Measurements from ENCODE around the gene RIMS4. TPM values are rescaled to one million over a fixed set of nuclear protein-coding genes. Genes with fewer than 3 reads are reported as not detected.

RIMS4 gene
- total and polyA plus RNA-seq, 2 of the 13 experiments (the other 11 are each of a cell fraction or from before 2014, with no cell fraction given) = 0.01 to 0.07 TPM

DNA sequence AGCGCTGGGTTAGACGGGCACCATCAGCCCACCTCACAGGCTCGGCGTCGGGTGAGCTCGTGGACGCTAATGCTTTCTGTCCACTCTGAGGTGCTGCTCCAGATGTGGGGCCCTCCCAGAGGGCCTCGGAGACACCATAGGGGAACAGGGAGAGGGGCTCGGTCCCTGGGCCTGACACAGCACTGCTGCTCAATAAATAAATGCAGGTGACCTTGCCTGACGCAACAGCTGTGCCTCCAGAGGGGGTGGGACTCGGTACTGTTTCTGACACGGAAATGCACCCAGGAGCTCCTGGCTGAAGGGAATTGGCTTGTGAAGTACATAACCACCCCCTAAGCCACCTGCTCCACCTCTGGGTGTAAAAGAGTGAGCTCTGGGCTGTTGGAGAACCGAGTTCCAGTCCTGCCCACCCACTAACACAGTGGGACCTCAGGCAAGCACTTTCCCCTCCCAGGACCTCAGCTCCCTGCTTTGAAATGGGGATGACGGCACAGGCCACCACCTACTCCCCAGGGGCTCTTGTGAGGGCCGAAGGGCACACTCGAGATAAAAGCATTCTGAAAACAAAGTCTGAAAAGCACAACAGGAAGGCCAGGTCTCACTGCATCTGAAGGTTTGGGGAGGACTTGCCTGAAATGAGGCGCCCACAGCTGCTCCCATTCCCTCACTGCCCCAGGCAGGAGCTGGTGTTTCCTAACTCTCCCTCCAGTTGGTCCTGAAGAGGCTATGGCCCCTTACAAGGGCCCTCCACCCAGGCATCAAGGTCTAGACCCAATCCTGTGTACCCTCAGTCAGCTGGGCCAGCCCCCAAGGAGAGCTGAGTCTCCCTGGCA is 58.0 kb downstream of the RIMS4 start (continued):
- TF ChIP-seq, protein P1, sequence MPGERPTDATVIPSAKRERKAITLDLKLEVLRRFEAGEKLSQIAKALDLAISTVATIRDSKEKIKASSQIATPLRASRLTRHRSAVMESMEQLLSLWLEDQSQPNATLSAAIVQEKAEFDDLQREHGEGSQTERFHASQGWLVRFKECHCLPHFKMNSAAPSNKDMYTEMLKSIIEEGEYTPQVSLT (CRISPR knock-in tag; IDR thresholded peaks at IDR 0.05; ENCODE audit: borderline replicate concordance, low read depth) = no peak
- TF ChIP-seq CEBPB (IDR thresholded peaks at IDR 0.05; ENCODE audit: borderline replicate concordance, low read depth, low read length) = peak; percentile 47; the same call in 1 of the 2 replicates
- TF ChIP-seq MBD4 (IDR thresholded peaks at IDR 0.05; ENCODE audit: borderline replicate concordance, low read length) = no peak
- TF ChIP-seq, protein P2, sequence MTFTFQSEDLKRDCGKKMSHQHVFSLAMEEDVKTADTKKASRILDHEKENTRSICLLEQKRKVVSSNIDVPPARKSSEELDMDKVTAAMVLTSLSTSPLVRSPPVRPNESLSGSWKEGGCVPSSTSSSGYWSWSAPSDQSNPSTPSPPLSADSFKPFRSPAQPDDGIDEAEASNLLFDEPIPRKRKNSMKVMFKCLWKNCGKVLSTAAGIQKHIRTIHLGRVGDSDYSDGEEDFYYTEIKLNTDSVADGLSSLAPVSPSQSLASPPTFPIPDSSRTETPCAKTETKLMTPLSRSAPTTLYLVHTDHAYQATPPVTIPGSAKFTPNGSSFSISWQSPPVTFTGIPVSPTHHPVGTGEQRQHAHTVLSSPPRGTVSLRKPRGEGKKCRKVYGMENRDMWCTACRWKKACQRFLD (CRISPR knock-in tag; IDR thresholded peaks at IDR 0.05; ENCODE audit: borderline replicate concordance) = no peak
- no peak for TF ChIP-seq ZFAT (CRISPR knock-in tag; conservative IDR thresholded peaks at IDR 0.05)
- TF ChIP-seq CEBPG (CRISPR knock-in tag; IDR thresholded peaks at IDR 0.05) = peak; percentile 83
- TF ChIP-seq KDM2A (CRISPR knock-in tag; IDR thresholded peaks at IDR 0.05; ENCODE audit: borderline replicate concordance, low read depth) = no peak
- no peak for TF ChIP-seq MXD4 (CRISPR knock-in tag; IDR thresholded peaks at IDR 0.05)
- no peak for TF ChIP-seq SCMH1 (CRISPR knock-in tag; IDR thresholded peaks at IDR 0.05; ENCODE audit: borderline replicate concordance)
- TF ChIP-seq ZNF564 (CRISPR knock-in tag; IDR thresholded peaks at IDR 0.05) = no peak
- no peak for TF ChIP-seq SRF (IDR thresholded peaks at IDR 0.05; ENCODE audit: low read depth, low read length)
- TF ChIP-seq ZBTB38 (CRISPR knock-in tag; IDR thresholded peaks at IDR 0.05) = no peak
- no peak for TF ChIP-seq SMAD1 (CRISPR knock-in tag; IDR thresholded peaks at IDR 0.05; ENCODE audit: borderline replicate concordance, low read depth)
- TF ChIP-seq HHEX (CRISPR knock-in tag; IDR thresholded peaks at IDR 0.05) = no peak
- TF ChIP-seq, protein P3, sequence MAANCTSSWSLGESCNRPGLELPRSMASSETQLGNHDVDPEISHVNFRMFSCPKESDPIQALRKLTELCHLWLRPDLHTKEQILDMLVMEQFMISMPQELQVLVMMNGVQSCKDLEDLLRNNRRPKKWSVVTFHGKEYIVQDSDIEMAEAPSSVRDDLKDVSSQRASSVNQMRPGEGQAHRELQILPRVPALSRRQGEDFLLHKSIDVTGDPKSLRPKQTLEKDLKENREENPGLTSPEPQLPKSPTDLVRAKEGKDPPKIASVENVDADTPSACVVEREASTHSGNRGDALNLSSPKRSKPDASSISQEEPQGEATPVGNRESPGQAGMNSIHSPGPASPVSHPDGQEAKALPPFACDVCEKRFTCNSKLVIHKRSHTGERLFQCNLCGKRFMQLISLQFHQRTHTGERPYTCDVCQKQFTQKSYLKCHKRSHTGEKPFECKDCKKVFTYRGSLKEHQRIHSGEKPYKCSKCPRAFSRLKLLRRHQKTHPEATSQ (CRISPR knock-in tag; IDR thresholded peaks at IDR 0.05; ENCODE audit: borderline replicate concordance) = no peak
- TF ChIP-seq RAD51 (IDR thresholded peaks at IDR 0.05; ENCODE audit: borderline replicate concordance) = no peak
- TF ChIP-seq, protein P4, sequence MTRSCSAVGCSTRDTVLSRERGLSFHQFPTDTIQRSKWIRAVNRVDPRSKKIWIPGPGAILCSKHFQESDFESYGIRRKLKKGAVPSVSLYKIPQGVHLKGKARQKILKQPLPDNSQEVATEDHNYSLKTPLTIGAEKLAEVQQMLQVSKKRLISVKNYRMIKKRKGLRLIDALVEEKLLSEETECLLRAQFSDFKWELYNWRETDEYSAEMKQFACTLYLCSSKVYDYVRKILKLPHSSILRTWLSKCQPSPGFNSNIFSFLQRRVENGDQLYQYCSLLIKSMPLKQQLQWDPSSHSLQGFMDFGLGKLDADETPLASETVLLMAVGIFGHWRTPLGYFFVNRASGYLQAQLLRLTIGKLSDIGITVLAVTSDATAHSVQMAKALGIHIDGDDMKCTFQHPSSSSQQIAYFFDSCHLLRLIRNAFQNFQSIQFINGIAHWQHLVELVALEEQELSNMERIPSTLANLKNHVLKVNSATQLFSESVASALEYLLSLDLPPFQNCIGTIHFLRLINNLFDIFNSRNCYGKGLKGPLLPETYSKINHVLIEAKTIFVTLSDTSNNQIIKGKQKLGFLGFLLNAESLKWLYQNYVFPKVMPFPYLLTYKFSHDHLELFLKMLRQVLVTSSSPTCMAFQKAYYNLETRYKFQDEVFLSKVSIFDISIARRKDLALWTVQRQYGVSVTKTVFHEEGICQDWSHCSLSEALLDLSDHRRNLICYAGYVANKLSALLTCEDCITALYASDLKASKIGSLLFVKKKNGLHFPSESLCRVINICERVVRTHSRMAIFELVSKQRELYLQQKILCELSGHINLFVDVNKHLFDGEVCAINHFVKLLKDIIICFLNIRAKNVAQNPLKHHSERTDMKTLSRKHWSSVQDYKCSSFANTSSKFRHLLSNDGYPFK (CRISPR knock-in tag; IDR thresholded peaks at IDR 0.05; ENCODE audit: borderline replicate concordance) = no peak
- TF ChIP-seq GLI4 (CRISPR knock-in tag; IDR thresholded peaks at IDR 0.05; ENCODE audit: borderline replicate concordance) = no peak
- TF ChIP-seq, protein P5, sequence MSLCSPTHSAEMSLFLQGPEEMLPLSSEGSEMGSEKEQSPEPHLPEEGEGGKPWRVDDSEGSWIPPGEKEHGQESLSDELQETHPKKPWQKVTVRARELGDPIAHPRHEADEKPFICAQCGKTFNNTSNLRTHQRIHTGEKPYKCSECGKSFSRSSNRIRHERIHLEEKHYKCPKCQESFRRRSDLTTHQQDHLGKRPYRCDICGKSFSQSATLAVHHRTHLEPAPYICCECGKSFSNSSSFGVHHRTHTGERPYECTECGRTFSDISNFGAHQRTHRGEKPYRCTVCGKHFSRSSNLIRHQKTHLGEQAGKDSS (CRISPR knock-in tag; IDR thresholded peaks at IDR 0.05; ENCODE audit: borderline replicate concordance, low read depth) = 0 out of 2 replicates have a peak, but pooled peaks have one; percentile 29
- no peak for TF ChIP-seq ZNF775 (CRISPR knock-in tag; IDR thresholded peaks at IDR 0.05; ENCODE audit: borderline replicate concordance)
- TF ChIP-seq RFX1 (IDR thresholded peaks at IDR 0.05) = no peak
- TF ChIP-seq TRIM24 (CRISPR knock-in tag; IDR thresholded peaks at IDR 0.05) = no peak
- TF ChIP-seq ONECUT2 (CRISPR knock-in tag; IDR thresholded peaks at IDR 0.05) = no peak
